HEK293 (cell line): ENCODE data around the gene CPEB3.

Source experiments
- CTCF ChIA-PET: fragments of 350-600 bp; formaldehyde crosslinking; extraction: SDS; loops from one replicate; lab custom pipeline; 2021; ENCODE audit warnings: antibody characterized with exemption; lab: Yijun Ruan, JAX
- POLR2A ChIA-PET: fragments of 300-600 bp; formaldehyde crosslinking; extraction: SDS; loops from one replicate; lab custom pipeline; 2020; ENCODE audit warnings: antibody characterized with exemption, inconsistent platforms; lab: Yijun Ruan, JAX
- H3K27ac ChIP-seq: fragments of 200-500 bp; sonication (Bioruptor generic); 2 replicates; pipeline ENCODE4 v1.5.1; 2014; ENCODE audit warnings: low read depth, low read length, control low read depth, inconsistent platforms; ENCODE audit errors: extremely low read depth
- H3K36me3 ChIP-seq, 2 experiments: fragments of 200-500 bp in 1 of 2; sonication (Bioruptor generic) in 1 of 2; 1 replicate in 1 of 2; 2 replicates in 1 of 2; pipeline ENCODE4 v1.5.1; 2014 to 2017; ENCODE audit warnings: inconsistent platforms in 2 of 2, low read length in 2 of 2; ENCODE audit not compliant: control insufficient read depth in 2 of 2, insufficient read depth in 1 of 2
- H3K4me1 ChIP-seq: fragments of 200-500 bp; sonication (Bioruptor generic); 2 replicates; pipeline ENCODE4 v1.5.1; 2014; ENCODE audit warnings: mild to moderate bottlenecking, low read length, inconsistent platforms; ENCODE audit not compliant: control insufficient read depth, insufficient read depth
- H3K4me3 ChIP-seq: 2 replicates; pipeline ENCODE4 v1.5.1; 2011; ENCODE audit warnings: low read depth, mild to moderate bottlenecking, control low read depth, low read length, moderate library complexity
- H3K9me3 ChIP-seq: fragments of 200-500 bp; sonication (Bioruptor generic); 2 replicates; pipeline ENCODE4 v1.5.1; 2014; ENCODE audit warnings: low read depth, low read length, inconsistent platforms; ENCODE audit not compliant: control insufficient read depth, insufficient read depth
- OSR2 ChIP-seq: fragments of 450-650 bp; formaldehyde crosslinking; IDR thresholded peaks from 2 replicates; pipeline ENCODE4 v1.5.1; 2016; ENCODE audit warnings: missing biosample characterization, missing genetic modification characterization
- OVOL3 ChIP-seq: fragments of 450-650 bp; formaldehyde crosslinking; IDR thresholded peaks from 2 replicates; pipeline ENCODE4 v1.5.1; 2016; ENCODE audit warnings: missing biosample characterization, missing genetic modification characterization
- SCRT2 ChIP-seq: fragments of 450-650 bp; formaldehyde crosslinking; IDR thresholded peaks from 2 replicates; pipeline ENCODE4 v1.5.1; 2016; ENCODE audit warnings: missing biosample characterization, missing genetic modification characterization
- TCF7L2 ChIP-seq: IDR thresholded peaks from 2 replicates; pipeline ENCODE4 v1.6.1; 2011; ENCODE audit warnings: low read depth, mild to moderate bottlenecking, inconsistent platforms, low read length, moderate library complexity, borderline replicate concordance
- ZBTB21 ChIP-seq: fragments of 450-650 bp; formaldehyde crosslinking; IDR thresholded peaks from 2 replicates; pipeline ENCODE4 v1.5.1; 2017; ENCODE audit warnings: missing biosample characterization, missing genetic modification characterization
- ZNF175 ChIP-seq: fragments of 450-650 bp; formaldehyde crosslinking; IDR thresholded peaks from 2 replicates; pipeline ENCODE4 v1.5.1; 2016; ENCODE audit warnings: missing biosample characterization, missing genetic modification characterization
- ZNF24 ChIP-seq: fragments of 450-650 bp; formaldehyde crosslinking; IDR thresholded peaks from 2 replicates; pipeline ENCODE4 v1.5.1; 2016; ENCODE audit warnings: missing biosample characterization, missing genetic modification characterization
- ZNF548 ChIP-seq: fragments of 450-650 bp; formaldehyde crosslinking; IDR thresholded peaks from 2 replicates; pipeline ENCODE4 v1.5.1; 2016; ENCODE audit warnings: missing biosample characterization, missing genetic modification characterization
- ZNF629 ChIP-seq: fragments of 450-650 bp; formaldehyde crosslinking; IDR thresholded peaks from 2 replicates; pipeline ENCODE4 v1.5.1; 2017; ENCODE audit warnings: missing biosample characterization, missing genetic modification characterization
- ZNF658 ChIP-seq: fragments of 450-650 bp; formaldehyde crosslinking; IDR thresholded peaks from 2 replicates; pipeline ENCODE4; 2016; ENCODE audit warnings: missing biosample characterization, missing genetic modification characterization
- ZNF677 ChIP-seq: fragments of 450-650 bp; IDR thresholded peaks from 2 replicates; pipeline ENCODE4 v1.5.0; 2018; ENCODE audit warnings: missing biosample characterization, mild to moderate bottlenecking, missing genetic modification characterization, moderate library complexity
- ZSCAN30 ChIP-seq: fragments of 450-650 bp; IDR thresholded peaks from 2 replicates; pipeline ENCODE4 v1.5.1; 2018; ENCODE audit warnings: missing biosample characterization, mild to moderate bottlenecking, missing genetic modification characterization, moderate library complexity
- ZXDB ChIP-seq: fragments of 450-650 bp; formaldehyde crosslinking; IDR thresholded peaks from 2 replicates; pipeline ENCODE4 v1.5.1; 2016; ENCODE audit warnings: missing biosample characterization, missing genetic modification characterization
- TF ChIP-seq, protein P1 (sequence below): fragments of 450-650 bp; formaldehyde crosslinking; IDR thresholded peaks from 2 replicates; pipeline ENCODE4 v1.5.1; 2016; ENCODE audit warnings: missing biosample characterization, missing genetic modification characterization
- TF ChIP-seq, protein P2 (sequence below): fragments of 450-650 bp; formaldehyde crosslinking; IDR thresholded peaks from 2 replicates; pipeline ENCODE4 v1.5.1; 2017; ENCODE audit warnings: missing biosample characterization, missing genetic modification characterization
- TF ChIP-seq, protein P3 (sequence below): fragments of 450-650 bp; formaldehyde crosslinking; conservative IDR thresholded peaks from 2 replicates; pipeline ENCODE4 v1.5.1; 2016; ENCODE audit warnings: low read depth, missing biosample characterization, missing genetic modification characterization
- TF ChIP-seq, protein P4 (sequence below): fragments of 450-650 bp; formaldehyde crosslinking; IDR thresholded peaks from 2 replicates; pipeline ENCODE4 v1.5.1; 2016; ENCODE audit warnings: missing biosample characterization, missing genetic modification characterization
- TF ChIP-seq, protein P5 (sequence below): fragments of 450-650 bp; formaldehyde crosslinking; IDR thresholded peaks from 2 replicates; pipeline ENCODE4 v1.5.1; 2016; ENCODE audit warnings: missing biosample characterization, missing genetic modification characterization

Gene CPEB3

DNA sequence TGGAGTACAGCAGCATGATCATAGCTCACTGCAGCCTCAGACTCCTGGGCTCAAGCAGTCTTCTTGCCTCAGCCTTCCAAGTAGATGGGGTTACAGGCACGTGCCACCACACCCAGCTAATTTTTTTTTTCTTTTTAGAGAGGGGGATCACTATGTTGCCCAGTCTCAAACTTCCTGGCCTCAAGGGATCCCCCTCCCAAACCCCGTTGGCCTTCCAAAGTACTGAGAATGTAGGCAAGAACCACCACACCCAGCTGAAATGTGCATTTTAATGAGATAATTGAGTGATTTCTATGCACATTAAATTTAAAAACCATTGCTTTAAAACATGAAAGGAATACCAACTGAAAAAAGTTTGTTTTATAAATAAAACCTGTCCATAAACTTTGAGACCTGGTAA lies 25.7 kb upstream of the CPEB3 start:
- Histone ChIP-seq H3K4me1 (no peaks in the 10 kb centered on the region), H3K4me3 (no peak overlapping the region), H3K36me3 (peaks cover 19 to 41% of the 10 kb centered on the region in 2 experiments), H3K27ac (no peak overlapping the region), H3K9me3 (no peaks in the 10 kb centered on the region)
- ChIA-PET POLR2A (no interaction called here), CTCF (interaction anchor here (0.6 kb wide), 1 partner anchor 1267 kb away, joined by 3 read pairs; no protein-coding TSS in a partner anchor)
- TF ChIP-seq ZNF629 (tag by site-specific recombination) (no peak), ZXDB (tag by site-specific recombination) (no peak), ZNF658 (tag by site-specific recombination) (no peak), TCF7L2 (no peak)
- TF ChIP-seq, protein P1, sequence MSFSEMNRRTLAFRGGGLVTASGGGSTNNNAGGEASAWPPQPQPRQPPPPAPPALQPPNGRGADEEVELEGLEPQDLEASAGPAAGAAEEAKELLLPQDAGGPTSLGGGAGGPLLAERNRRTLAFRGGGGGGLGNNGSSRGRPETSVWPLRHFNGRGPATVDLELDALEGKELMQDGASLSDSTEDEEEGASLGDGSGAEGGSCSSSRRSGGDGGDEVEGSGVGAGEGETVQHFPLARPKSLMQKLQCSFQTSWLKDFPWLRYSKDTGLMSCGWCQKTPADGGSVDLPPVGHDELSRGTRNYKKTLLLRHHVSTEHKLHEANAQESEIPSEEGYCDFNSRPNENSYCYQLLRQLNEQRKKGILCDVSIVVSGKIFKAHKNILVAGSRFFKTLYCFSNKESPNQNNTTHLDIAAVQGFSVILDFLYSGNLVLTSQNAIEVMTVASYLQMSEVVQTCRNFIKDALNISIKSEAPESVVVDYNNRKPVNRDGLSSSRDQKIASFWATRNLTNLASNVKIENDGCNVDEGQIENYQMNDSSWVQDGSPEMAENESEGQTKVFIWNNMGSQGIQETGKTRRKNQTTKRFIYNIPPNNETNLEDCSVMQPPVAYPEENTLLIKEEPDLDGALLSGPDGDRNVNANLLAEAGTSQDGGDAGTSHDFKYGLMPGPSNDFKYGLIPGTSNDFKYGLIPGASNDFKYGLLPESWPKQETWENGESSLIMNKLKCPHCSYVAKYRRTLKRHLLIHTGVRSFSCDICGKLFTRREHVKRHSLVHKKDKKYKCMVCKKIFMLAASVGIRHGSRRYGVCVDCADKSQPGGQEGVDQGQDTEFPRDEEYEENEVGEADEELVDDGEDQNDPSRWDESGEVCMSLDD (tag by site-specific recombination) = no peak

DNA sequence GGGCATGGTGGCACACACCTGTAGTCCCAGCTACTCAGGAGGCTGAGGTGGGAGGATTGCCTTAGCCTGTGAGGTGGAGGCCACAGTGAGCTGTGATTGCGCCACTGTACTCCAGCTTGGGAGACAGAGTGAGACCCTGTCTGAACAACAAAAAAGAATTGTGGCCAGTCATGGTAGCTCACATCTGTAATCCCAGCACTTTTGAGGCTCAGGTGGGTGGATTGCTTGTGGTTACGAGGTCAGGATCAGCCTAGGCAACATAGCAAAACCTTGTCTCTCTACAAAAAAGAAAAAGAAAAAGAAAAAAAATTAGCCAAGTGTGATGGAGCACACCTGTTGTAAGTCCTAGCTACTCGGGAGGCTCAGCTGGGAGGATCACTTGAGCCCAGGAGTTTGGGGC lies 22.9 kb upstream of the CPEB3 start:
- H3K27ac ChIP-seq = no peak overlapping the region
- H3K36me3 ChIP-seq = peaks cover 25 to 39% of the 10 kb centered on the region in 2 experiments
- no peak overlapping the region for H3K4me3 ChIP-seq
- no peaks in the 10 kb centered on the region for H3K4me1 ChIP-seq
- TF ChIP-seq, protein P2, sequence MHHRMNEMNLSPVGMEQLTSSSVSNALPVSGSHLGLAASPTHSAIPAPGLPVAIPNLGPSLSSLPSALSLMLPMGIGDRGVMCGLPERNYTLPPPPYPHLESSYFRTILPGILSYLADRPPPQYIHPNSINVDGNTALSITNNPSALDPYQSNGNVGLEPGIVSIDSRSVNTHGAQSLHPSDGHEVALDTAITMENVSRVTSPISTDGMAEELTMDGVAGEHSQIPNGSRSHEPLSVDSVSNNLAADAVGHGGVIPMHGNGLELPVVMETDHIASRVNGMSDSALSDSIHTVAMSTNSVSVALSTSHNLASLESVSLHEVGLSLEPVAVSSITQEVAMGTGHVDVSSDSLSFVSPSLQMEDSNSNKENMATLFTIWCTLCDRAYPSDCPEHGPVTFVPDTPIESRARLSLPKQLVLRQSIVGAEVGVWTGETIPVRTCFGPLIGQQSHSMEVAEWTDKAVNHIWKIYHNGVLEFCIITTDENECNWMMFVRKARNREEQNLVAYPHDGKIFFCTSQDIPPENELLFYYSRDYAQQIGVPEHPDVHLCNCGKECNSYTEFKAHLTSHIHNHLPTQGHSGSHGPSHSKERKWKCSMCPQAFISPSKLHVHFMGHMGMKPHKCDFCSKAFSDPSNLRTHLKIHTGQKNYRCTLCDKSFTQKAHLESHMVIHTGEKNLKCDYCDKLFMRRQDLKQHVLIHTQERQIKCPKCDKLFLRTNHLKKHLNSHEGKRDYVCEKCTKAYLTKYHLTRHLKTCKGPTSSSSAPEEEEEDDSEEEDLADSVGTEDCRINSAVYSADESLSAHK (tag by site-specific recombination) = no peak
- TF ChIP-seq SCRT2 (tag by site-specific recombination) = peak; percentile 43; the same call in 1 of the 2 replicates
- H3K9me3 ChIP-seq = no peaks in the 10 kb centered on the region
- CTCF ChIA-PET = interaction anchor here (0.6 to 0.7 kb wide), 3 partner anchors 44 to 693 kb away, joined by 3 to 4 read pairs (median 3); no protein-coding TSS in a partner anchor
- POLR2A ChIA-PET = no interaction called here

DNA sequence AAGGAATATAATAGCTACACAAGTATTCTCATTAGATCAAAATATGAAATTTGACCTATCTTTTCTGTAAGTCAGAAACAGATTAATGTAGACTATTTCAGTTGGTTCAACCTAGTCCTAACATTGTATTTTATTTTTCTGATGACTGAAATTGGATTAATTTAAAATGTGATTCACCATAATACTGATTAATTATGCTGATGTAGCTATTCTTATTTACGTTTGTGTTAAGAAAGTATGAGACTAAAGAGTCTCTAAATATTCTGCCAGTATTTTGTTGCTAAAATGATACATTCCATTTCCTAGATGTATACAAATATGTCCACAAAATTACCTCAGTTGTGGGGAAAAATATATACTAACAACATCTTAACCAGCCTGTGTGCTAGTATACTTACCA lies 18.4 kb upstream of the CPEB3 start:
- POLR2A ChIA-PET = no interaction called here
- Histone ChIP-seq H3K4me1 (no peaks in the 10 kb centered on the region), H3K9me3 (no peaks in the 10 kb centered on the region), H3K36me3 (peaks cover 11 to 24% of the 10 kb centered on the region in 2 experiments), H3K27ac (no peak overlapping the region), H3K4me3 (no peak overlapping the region)
- CTCF ChIA-PET = no interaction called here
- no peak for TF ChIP-seq OVOL3 (tag by site-specific recombination)
- TF ChIP-seq, protein P3, sequence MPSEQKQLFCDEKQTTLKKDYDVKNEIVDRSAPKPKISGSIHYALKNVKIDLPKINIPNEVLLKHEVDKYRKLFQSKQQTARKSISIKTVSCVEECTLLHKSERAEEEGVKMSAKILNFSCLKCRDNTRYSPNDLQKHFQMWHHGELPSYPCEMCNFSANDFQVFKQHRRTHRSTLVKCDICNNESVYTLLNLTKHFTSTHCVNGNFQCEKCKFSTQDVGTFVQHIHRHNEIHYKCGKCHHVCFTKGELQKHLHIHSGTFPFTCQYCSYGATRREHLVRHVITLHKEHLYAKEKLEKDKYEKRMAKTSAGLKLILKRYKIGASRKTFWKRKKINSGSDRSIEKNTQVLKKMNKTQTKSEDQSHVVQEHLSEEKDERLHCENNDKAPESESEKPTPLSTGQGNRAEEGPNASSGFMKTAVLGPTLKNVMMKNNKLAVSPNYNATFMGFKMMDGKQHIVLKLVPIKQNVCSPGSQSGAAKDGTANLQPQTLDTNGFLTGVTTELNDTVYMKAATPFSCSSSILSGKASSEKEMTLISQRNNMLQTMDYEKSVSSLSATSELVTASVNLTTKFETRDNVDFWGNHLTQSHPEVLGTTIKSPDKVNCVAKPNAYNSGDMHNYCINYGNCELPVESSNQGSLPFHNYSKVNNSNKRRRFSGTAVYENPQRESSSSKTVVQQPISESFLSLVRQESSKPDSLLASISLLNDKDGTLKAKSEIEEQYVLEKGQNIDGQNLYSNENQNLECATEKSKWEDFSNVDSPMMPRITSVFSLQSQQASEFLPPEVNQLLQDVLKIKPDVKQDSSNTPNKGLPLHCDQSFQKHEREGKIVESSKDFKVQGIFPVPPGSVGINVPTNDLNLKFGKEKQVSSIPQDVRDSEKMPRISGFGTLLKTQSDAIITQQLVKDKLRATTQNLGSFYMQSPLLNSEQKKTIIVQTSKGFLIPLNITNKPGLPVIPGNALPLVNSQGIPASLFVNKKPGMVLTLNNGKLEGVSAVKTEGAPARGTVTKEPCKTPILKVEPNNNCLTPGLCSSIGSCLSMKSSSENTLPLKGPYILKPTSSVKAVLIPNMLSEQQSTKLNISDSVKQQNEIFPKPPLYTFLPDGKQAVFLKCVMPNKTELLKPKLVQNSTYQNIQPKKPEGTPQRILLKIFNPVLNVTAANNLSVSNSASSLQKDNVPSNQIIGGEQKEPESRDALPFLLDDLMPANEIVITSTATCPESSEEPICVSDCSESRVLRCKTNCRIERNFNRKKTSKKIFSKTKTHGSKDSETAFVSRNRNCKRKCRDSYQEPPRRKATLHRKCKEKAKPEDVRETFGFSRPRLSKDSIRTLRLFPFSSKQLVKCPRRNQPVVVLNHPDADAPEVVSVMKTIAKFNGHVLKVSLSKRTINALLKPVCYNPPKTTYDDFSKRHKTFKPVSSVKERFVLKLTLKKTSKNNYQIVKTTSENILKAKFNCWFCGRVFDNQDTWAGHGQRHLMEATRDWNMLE (tag by site-specific recombination) = no peak
- no peak for TF ChIP-seq ZNF24 (tag by site-specific recombination)
- TF ChIP-seq, protein P4, sequence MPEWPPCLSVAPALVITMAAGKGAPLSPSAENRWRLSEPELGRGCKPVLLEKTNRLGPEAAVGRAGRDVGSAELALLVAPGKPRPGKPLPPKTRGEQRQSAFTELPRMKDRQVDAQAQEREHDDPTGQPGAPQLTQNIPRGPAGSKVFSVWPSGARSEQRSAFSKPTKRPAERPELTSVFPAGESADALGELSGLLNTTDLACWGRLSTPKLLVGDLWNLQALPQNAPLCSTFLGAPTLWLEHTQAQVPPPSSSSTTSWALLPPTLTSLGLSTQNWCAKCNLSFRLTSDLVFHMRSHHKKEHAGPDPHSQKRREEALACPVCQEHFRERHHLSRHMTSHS (tag by site-specific recombination) = no peak
- TF ChIP-seq, protein P5, sequence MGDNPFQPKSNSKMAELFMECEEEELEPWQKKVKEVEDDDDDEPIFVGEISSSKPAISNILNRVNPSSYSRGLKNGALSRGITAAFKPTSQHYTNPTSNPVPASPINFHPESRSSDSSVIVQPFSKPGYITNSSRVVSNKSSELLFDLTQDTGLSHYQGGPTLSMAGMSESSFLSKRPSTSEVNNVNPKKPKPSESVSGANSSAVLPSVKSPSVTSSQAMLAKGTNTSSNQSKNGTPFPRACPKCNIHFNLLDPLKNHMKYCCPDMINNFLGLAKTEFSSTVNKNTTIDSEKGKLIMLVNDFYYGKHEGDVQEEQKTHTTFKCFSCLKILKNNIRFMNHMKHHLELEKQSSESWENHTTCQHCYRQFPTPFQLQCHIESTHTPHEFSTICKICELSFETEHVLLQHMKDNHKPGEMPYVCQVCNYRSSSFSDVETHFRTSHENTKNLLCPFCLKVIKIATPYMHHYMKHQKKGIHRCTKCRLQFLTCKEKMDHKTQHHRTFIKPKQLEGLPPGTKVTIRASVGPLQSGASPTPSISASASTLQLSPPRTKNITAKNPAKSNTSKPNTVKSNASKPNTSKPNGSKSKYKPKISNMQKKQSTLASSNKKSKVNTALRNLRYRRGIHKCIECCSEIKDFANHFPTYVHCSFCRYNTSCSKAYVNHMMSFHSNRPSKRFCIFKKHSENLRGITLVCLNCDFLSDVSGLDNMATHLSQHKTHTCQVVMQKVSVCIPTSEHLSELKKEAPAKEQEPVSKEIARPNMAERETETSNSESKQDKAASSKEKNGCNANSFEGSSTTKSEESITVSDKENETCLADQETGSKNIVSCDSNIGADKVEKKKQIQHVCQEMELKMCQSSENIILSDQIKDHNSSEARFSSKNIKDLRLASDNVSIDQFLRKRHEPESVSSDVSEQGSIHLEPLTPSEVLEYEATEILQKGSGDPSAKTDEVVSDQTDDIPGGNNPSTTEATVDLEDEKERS (tag by site-specific recombination) = no peak
- no peak for TF ChIP-seq ZNF677 (tag by site-specific recombination)
- TF ChIP-seq ZNF175 = no peak
- TF ChIP-seq ZSCAN30 = no peak
- no peak for TF ChIP-seq ZBTB21 (tag by site-specific recombination)
- no peak for TF ChIP-seq ZNF548 (tag by site-specific recombination)
- no peak for TF ChIP-seq OSR2 (tag by site-specific recombination)
